ENCODE data around the gene LMAN1L.

GRCh38 chr15:74868059-74868458 lies 55.4 kb downstream of the LMAN1L start:
- TF ChIP-seq CTCF (IDR thresholded peaks at IDR 0.05; ENCODE audit: low read length) (no peak), EZH2 (IDR thresholded peaks at IDR 0.05; ENCODE audit: borderline replicate concordance, low read length) (no peak)
